Fibroblast of pulmonary artery (primary cell): Measurements from ENCODE around the gene GHRHR.

Source experiments
- DNase-seq: peaks from one replicate; pipeline ENCODE4 v3.0.0-alpha.2; 2010; ENCODE audit warnings: low read depth
- H3K4me3 ChIP-seq: replicated peaks from 2 replicates; pipeline ENCODE4 v1.5.1; 2011; ENCODE audit warnings: low read depth, mild to moderate bottlenecking, control low read depth, low read length, moderate library complexity
- TF ChIP-seq, protein P1 (sequence below): IDR thresholded peaks from 2 replicates; pipeline ENCODE4 v1.5.1; 2011; ENCODE audit warnings: mild to moderate bottlenecking, control low read depth, low read length, inconsistent platforms; ENCODE audit errors: missing control alignments

Gene GHRHR

DNA sequence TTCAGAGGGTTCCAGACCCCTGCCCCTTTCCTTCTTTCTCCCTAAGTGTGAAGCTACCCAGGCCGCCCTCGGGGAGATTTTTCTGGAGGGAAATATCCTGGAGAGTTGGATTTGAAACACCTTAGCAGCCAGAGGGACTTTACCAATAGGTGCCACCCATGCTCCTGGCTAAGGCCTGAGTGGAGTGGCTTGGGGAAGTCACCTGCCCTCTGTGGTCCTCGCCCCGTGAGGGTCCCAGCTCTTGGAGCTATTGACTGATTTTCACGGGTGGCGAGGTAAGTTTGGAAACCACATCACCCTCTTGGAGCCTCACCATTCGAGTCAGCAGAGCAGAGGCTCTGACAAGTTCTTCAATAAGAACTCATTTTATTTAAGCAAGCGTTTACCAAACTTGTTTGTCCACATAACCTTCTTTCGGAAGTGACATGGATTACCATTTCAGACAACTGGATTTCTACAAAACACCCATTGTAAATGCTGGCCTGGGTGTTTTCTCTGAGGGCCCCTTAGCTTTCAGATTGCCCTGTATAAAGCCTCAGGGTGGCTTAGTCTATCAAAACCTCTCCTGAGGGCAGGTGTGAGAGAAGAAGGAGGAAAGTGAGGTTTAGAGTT lies 31.7 kb upstream of the GHRHR start:
- DNase-seq = no peak
- no peak overlapping the region for H3K4me3 ChIP-seq
- TF ChIP-seq, protein P1, sequence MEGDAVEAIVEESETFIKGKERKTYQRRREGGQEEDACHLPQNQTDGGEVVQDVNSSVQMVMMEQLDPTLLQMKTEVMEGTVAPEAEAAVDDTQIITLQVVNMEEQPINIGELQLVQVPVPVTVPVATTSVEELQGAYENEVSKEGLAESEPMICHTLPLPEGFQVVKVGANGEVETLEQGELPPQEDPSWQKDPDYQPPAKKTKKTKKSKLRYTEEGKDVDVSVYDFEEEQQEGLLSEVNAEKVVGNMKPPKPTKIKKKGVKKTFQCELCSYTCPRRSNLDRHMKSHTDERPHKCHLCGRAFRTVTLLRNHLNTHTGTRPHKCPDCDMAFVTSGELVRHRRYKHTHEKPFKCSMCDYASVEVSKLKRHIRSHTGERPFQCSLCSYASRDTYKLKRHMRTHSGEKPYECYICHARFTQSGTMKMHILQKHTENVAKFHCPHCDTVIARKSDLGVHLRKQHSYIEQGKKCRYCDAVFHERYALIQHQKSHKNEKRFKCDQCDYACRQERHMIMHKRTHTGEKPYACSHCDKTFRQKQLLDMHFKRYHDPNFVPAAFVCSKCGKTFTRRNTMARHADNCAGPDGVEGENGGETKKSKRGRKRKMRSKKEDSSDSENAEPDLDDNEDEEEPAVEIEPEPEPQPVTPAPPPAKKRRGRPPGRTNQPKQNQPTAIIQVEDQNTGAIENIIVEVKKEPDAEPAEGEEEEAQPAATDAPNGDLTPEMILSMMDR = no peak

DNA sequence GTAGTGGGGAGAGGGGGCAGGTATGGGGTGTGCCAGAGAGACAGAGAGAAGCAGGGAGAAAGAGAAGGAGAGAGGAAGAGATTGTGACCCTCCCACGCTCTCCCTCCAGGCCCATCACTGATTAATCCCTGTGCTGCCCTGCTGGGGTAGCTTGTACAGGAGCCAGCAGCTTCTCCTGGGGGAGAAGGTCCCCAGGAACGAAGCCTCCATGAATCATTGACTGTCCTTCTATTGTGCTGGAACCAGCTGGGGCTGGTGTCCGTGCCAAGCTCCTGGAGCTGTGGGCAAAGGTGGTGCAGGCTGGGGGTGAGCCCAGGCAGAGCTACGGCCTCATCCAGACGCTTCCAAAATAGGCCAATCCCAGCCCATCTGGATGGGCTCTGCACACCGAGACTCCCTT lies 31.2 kb upstream of the GHRHR start:
- no peak for DNase-seq
- TF ChIP-seq, protein P1 = no peak
- H3K4me3 ChIP-seq = no peak overlapping the region

DNA sequence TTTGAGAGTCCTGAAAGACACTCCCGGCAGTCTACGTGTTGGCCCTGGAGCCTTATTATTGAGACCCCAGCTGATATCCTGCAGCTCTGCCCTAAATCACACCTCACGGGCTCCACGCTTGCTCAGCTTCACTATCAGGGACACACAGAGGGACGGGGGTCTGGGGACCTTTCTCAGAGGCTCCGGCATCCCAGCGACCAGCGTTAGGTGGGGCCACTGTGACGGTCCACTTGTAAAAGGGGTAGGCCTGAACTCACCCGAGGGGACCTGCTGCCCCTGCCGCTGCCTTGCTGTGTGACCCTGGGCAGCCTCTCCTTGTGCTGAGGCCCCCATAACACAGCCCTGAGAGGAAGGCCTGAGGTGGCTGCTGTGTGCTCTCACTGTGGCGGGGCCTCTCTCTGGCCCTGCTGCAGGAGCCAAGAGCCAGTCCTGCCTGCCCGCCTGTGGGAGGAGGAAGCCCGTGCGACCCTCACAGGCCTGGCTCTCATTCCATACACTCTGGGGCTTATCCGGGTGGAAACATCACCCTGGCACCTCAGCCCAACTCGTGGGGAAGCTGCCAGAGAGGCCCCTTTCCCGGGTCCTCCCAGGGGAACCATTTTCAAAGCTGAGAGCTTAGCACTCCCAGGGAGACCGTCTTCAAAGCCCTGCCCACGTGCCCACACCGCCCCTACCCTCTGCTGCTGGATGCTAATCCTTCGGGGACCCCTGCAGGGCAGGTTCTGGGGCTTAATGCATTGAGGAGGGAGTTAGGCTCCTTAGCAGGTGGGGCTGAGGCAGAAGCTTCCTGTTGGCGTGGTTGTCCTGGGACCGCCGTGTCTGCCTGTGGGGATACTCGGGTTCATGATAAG lies 30.4 kb upstream of the GHRHR start:
- no peak overlapping the region for H3K4me3 ChIP-seq
- no peak for DNase-seq
- TF ChIP-seq, protein P1 = no peak

DNA sequence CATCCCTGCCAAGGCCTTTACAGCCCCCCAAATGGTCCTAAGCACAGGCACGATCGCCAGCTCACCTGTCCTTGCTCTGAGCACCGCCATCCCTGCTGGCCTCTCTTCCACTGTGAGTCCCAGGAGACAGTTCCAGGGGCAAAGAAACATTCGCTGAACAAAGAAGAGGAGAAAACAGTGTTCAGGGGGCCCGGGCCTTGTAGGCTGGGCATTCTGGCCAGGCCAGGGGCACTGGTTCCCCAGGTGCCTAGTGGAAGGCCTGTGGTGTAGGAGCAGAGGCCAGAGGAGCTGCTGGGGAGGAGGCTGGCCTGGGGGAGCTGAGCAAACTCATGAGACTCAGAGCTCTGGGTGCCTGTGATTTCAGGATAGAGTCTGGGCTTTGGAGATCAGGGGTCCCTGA lies 29.5 kb upstream of the GHRHR start:
- no peak overlapping the region for H3K4me3 ChIP-seq
- no peak for DNase-seq
- TF ChIP-seq, protein P1 = no peak

DNA sequence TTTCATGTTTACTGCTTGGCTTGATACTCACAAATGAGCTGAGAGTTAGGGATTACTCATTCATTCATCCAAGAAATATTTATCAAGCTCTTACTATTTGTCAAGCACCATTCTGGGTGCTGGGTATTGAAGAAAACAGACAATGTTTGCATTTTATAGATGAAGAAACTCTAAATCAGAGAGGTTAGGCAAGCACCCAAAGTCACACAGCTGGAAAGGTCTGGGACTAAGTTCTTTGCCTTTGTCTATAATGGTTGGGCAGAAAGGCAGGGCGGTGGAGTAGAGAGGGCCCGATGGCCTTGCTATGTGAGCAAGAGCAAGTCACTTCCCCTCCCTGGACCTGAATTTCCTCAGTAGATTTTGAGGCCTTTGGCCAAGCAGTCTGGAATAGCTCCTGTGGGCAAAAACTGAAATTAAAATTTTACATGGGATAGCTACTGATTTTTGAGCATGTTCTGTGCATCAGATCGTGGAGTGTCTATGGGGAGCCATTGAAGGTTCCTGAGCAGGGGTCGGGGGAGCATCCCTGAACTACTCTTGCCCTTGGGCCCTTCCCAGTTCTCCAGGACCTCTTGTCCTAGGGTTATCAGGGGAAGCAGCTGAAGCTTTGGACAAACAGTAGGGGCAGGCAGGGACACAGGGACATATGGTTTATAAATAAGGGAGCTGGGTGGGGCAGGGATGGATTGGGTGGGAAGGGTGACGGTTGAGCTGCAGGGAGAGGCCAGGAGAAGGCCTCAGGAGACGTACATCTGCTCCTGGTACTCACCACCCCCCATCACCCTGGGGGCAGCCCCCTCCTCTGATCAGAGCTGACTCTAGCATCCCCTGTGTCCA lies 28.8 kb upstream of the GHRHR start:
- H3K4me3 ChIP-seq = no peak overlapping the region
- TF ChIP-seq, protein P1 = no peak
- no peak for DNase-seq

DNA sequence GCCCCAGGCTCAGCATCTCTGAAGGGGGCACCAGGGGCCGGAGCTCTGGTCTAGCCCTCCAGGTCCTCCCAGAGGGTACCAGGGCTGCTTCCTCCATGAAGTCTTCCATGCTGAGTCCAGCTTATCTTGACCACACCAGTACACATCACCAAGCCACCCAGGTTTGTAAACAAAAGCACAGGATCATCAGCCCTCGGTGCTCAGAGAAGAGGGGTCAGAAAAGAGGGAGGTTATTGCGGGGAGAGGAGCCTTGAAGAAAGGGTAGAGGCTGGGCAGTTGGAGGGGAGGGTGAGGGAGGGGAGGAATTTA lies 28.2 kb upstream of the GHRHR start:
- DNase-seq = no peak
- no peak overlapping the region for H3K4me3 ChIP-seq

More for the DNA sequence above, 28.2 kb upstream of the GHRHR start:
- TF ChIP-seq, protein P1 = no peak
